Muscle of arm (tissue), 12 donors: Measurements from ENCODE around the gene QPCTL. TPM values are rescaled to one million over a fixed set of nuclear protein-coding genes. Genes with fewer than 3 reads are reported as not detected.
A peak's percentile ranks its signal among the peaks of the same experiment; 100 is the strongest.
"Not testable (repeated sequence)": the region's sequence is repeated elsewhere in the genome, so short reads cannot be mapped to it uniquely, and the experiment has no call there.

Source experiments
- DNase-seq: peaks from one replicate; pipeline ENCODE4 v3.0.0-alpha.2; 2013
- polyA plus RNA-seq, 12 donors: library from polyadenylated mRNA; unstranded; fragments of 120-200 nt; gene quantifications; one replicate each; pipeline ENCODE4 v1.2.1, GENCODE V29; 2013; ENCODE audit not compliant: insufficient read length in 12 of 12

Gene QPCTL
- polyA plus RNA-seq, 12 donors: 2.6 to 5.9 (median 4.0) TPM; not detected in 2

DNA sequence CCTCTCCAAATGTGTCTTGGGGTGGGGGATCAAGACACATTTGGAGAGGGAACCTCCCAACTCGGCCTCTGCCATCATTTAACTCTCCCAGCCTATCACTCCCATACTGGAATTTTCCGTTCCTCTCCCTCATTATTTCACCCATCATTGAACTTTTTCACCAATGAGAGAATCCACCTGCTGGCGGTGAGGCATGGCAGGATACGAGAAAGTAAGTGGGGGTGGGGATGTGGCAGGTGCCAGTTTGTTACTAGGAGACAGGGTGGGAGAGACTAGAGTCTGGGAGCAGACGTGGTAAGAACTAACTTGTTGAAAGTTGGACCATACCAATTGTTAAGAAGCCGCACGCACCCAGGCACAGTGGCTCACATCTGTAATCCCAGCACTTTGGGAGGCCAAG is 17.5 kb upstream of the QPCTL start:
- DNase-seq: no peak

DNA sequence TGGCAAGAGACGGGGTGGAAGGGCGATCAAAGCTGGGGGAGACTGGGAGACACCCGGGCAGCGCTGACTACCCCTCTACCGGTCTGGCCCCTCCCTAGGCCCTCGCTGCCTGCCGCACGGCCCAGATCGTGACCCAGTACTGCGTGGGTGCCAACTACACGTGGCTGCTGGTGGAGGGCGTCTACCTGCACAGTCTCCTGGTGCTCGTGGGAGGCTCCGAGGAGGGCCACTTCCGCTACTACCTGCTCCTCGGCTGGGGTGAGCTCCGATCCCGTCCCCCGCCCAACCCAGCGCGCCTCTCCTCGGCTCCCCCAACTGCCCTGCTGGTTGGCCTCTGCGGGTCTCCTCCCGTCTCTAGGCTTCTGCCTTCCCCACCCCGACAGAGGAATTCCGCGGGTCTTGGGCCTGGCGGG is 15.6 kb upstream of the QPCTL start:
- DNase-seq: no peak

DNA sequence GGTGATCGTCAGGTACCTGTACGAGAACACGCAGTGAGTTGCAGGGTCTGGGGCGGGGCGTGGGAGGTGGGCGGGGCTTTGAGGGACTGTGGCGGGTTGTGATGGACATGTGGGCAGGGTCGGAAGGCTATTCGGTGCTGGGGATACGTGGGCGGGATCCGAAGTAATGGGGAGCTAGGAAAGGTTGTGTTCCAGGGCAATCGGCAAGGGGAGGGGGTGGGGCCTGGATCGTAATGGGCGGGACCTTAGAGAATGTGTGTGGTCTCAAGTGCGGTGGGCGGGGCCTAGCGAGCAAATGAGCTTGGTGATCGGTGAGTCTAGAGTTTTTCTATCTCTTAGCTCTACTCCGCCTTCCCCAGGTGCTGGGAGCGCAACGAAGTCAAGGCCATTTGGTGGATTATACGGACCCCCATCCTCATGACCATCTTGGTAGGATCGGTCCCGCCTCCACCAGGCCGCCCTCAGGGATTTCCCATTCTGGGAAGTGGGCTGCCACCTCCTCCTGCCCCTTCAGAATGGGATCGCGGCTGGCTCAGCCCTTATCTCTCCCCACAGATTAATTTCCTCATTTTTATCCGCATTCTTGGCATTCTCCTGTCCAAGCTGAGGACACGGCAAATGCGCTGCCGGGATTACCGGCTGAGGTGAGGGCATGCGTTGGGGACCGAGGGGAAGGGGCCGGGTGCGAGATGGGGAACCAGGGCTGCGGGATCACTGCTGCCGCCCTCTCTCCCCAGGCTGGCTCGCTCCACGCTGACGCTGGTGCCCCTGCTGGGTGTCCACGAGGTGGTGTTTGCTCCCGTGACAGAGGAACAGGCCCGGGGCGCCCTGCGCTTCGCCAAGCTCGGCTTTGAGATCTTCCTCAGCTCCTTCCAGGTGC is 14.9 kb upstream of the QPCTL start:
- peak; percentile 14 for DNase-seq

DNA sequence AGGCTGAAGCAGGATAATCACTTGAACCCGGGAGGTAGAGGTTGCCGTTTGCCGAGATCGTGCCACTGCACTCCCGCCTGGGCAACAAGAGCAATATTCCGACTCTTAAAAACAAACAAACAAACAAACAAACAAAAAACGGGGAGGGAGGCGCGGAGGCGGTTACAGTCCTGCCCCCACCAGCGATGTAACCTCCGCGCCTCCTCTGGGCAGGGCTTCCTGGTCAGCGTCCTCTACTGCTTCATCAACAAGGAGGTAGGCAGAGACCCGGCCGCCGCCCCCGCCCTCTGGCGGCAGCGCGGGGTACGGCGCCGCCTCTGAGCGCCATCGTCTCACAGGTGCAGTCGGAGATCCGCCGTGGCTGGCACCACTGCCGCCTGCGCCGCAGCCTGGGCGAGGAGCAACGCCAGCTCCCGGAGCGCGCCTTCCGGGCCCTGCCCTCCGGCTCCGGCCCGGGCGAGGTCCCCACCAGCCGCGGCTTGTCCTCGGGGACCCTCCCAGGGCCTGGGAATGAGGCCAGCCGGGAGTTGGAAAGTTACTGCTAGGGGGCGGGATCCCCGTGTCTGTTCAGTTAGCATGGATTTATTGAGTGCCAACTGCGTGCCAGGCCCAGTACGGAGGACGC is 11.0 kb upstream of the QPCTL start:
- DNase-seq: peak; percentile 66

- no peak for DNase-seq
Observed at GRCh38 chr19:45682117-45682516, 10.3 kb upstream of the QPCTL start.

- DNase-seq: no peak
Observed at GRCh38 chr19:45682908-45683307, 9.6 kb upstream of the QPCTL start.

- not testable (repeated sequence) for DNase-seq
Observed at GRCh38 chr19:45685045-45685444, 7.4 kb upstream of the QPCTL start.

DNA sequence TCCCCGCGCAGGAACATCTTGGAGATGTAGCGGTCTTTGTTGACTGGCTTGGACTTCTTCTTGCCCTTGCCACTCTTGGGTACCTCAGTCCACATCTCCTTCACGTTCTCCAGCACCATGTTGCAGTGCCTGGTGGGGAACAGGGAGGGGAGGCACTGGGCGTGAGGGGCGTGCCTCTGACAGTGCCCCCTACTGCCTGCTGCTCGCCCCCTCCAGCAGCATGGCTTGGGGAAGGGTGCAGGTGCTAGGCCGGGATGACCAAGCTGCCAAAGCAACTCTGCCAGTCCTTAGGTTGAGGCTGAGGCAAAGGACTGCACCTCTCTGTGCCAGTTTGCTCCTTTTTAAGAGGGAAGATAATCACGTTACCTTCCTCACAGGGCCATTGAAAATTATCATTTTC is 4.9 kb upstream of the QPCTL start:
- no peak for DNase-seq

- peak; percentile 96 for DNase-seq
Observed at GRCh38 chr19:45691516-45692186, 815 bp upstream of the QPCTL start, which contains the start of gene SNRPD2. TSS of gene SNRPD2 (minus strand) at chr19:45691953. CDS start at chr19:45691888, 65 bp downstream.

DNA sequence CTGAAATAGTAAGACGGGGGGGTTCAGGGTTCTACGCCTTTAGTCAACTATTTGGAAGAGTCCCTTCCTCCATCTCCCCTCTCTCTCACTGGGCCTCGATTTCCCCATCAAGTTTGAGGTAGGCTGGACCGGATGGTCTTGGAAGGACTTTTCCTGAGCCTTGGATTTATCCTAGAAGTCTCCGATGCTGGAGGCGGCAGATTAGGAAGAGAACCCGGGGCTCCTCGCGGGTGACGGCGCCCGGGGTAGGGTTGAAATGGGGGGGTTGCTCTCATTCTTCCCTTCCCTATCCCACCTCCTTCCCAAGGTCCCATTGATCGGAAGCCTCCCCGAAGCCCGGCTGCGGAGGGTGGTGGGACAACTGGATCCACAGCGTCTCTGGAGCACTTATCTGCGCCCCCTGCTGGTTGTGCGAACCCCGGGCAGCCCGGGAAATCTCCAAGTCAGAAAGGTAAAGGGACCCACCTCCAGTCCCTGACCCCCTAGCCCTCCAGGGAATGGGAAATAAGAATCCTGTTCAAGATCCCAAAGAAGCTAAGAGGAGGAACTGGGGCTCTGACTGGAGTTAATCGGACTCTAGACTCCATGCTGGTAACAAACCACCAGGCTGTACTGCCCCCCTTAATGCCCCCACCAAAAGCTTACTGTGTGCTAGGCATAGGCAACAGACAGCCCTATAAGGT is 781 bp downstream of the QPCTL start:
- peak; percentile 66 for DNase-seq

DNA sequence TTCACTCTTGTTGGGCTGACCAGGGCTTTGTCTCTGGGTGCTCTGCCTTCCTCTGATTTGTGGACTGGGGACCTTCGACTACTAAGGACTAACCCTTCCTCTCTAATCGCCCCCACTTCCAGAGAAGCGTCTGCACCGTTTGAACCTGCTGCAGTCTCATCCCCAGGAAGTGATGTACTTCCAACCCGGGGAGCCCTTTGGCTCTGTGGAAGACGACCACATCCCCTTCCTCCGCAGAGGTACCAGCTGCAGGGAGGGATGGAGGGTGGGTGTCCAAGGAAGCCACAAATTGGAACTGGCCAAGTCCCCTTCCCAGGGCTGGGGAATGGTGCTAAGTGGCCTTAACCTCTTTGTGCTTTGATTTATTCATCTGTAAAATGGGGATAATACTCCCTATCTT is 9.2 kb downstream of the QPCTL start:
- no peak for DNase-seq

GRCh38 chr19:45705115-45705514 is 12.6 kb downstream of the QPCTL start:
- no peak for DNase-seq

DNA sequence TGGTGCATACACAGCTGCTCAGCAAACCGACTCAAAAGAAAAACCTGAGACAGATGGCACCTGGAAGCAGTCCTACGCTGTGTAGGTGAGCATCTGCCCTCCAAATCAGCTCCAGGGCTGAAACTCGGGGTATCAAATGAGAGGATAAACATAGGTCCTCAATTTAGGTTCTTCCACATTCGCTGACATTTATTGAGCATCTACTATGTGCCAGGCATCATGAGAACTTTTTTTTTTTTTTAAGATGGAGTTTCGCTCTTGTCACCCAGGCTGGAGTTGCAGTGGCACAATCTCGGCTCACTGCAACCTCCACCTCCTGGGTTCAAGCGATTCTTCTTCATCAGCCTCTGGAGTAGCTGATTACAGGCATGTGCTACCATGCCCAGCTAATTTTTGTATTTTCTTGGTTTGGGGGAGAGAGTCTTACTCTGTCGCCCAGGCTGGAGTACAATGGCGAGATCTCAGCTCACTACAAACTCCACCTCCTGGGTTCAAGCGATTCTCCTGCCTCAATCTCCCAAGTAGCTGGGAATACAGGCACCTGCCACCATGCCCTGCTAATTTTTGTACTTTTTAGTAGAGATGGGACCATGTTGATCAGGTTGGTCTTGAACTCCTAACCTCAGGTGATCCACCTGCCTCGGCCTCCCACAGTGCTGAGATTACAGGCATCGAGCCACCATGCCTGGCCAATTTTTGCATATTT is 13.4 kb downstream of the QPCTL start:
- DNase-seq: no peak

DNA sequence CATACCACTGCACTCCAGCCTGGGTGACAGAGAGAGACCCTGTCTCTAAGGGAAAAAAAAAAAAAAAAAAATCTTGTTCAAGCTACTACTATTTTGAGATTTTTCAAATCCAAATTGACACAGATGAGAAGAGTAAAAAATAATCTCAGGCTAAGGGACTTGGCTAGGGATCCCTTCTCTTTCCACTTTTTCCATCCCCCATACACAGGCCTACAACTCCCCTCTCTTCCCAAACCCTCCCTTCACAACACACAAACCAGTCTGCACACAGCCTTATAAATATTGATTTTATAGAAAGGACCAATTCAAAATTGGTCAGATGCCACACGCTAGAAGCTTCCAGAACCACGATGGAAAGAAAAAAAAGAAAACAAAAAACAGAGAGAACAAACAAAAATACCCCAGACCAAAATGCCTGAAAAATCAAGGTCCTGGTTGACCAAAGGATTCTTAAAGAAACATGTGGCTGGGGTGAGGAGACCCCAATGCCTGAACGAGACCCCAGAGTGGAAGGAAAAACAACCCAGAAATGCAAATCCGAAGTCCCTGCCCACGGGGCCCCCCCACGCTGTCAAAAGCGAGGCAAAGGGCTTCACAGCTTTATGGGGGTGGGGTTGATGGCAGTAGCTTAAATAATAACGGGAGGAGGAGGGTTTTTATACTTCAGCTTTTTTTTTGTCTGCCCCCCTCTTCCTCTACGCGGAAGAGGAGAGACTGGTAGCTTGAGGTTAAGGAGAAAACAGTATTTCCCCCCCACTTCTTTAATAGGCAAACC is 18.1 kb downstream of the QPCTL start:
- DNase-seq: no peak

- no peak for DNase-seq
Observed at GRCh38 chr19:45711851-45712698, 19.6 kb downstream of the QPCTL start.

DNA sequence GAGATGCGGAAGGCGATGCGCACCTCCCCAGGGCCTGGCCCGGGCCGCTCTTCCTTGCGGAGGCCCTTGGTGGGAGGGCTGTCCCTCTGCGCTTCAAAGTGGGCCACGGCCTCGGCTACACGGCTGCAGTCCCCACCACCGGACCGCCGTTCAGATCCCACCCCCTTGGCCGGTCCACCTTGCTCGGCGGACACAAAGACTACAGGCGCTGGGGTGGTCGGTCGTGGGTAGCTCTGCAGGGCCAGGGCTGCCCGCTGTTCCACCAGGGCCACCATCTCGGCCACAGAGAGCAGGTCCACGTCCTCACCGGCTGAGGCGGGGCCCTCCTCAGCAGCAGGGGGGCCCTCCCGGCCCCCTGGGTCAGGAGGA is 20.2 kb downstream of the QPCTL start:
- DNase-seq: no peak

GRCh38 chr19:45713141-45713540 is 20.7 kb downstream of the QPCTL start:
- DNase-seq: no peak

- no peak for DNase-seq
Observed at GRCh38 chr19:45715139-45715538, 22.7 kb downstream of the QPCTL start.

- DNase-seq: peak; percentile 41
Observed at GRCh38 chr19:45716359-45717130, 24.1 kb downstream of the QPCTL start.
